Measurements from ENCODE around the gene NGF.

DNA sequence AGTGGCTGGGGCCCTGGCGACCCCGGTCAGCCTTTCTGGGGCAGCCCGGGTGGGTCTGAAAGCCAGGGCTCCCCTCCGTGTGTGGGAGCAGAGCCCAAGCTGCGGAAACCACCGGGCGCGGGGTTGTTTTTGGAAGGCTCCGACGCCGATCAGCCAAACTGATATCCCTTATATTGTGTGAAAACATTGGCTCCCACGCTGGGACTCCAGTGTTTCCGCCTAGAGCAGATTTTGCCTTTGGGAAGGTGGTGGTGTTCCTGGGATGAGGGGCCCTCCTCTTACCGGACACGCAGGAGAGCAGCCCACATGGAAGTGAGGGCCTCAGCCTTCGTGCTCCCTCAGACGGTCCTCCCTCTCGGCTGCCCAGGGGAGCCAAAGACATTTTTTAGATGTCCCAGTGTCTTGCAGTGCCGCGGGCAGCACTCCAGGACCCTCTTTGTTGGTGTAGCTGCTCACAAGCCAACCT lies 54.3 kb downstream of the NGF start:
- TF ChIP-seq, protein P1, sequence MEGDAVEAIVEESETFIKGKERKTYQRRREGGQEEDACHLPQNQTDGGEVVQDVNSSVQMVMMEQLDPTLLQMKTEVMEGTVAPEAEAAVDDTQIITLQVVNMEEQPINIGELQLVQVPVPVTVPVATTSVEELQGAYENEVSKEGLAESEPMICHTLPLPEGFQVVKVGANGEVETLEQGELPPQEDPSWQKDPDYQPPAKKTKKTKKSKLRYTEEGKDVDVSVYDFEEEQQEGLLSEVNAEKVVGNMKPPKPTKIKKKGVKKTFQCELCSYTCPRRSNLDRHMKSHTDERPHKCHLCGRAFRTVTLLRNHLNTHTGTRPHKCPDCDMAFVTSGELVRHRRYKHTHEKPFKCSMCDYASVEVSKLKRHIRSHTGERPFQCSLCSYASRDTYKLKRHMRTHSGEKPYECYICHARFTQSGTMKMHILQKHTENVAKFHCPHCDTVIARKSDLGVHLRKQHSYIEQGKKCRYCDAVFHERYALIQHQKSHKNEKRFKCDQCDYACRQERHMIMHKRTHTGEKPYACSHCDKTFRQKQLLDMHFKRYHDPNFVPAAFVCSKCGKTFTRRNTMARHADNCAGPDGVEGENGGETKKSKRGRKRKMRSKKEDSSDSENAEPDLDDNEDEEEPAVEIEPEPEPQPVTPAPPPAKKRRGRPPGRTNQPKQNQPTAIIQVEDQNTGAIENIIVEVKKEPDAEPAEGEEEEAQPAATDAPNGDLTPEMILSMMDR (IDR thresholded peaks at IDR 0.05) = no peak
- TF ChIP-seq EZH2 (IDR thresholded peaks at IDR 0.05; ENCODE audit: borderline replicate concordance, insufficient read depth, low read depth, low read length, poor library complexity, severe bottlenecking) = no peak
